Measurements from ENCODE around the gene RYR2. TPM values are rescaled to one million over a fixed set of nuclear protein-coding genes. Genes with fewer than 3 reads are reported as not detected.

RYR2 gene
- total and polyA plus RNA-seq, 2 donors (not counting 1 experiment from before 2014, with no cell fraction given), result not detected

- ChIA-PET CTCF (no interaction called here), POLR2A (no interaction called here)
- no peak for TF ChIP-seq EZH2 (IDR thresholded peaks at IDR 0.05; ENCODE audit: borderline replicate concordance, insufficient read depth, low read depth, low read length, poor library complexity, severe bottlenecking)
- no peak for TF ChIP-seq CTCF (IDR thresholded peaks at IDR 0.05)
- intact Hi-C loops (cut with micrococcal nuclease), result no loop called here
- no peaks in the 10 kb centered on the region for H3K9me3 Mint-ChIP-seq (ENCODE audit: insufficient read depth)
- Histone ChIP-seq H3K9ac (ENCODE audit: low read length) (no peak overlapping the region), H3K4me1 (ENCODE audit: control insufficient read depth in 2 of 2, insufficient read depth in 2 of 2, low read length in 2 of 2) (no peaks in the 10 kb centered on the region), H2AFZ (ENCODE audit: insufficient read depth, low read depth, low read length, poor library complexity, severe bottlenecking) (no peak overlapping the region), H3K4me3 (ENCODE audit: control extremely low read depth in 1 of 5, extremely low read depth in 1 of 5, insufficient read depth in 1 of 5, low read depth in 2 of 5, low read length in 4 of 5) (no peak overlapping the region), H3K4me2 (replicated peaks; ENCODE audit: low read depth, low read length, poor library complexity, severe bottlenecking) (no peak overlapping the region), H3K79me2 (ENCODE audit: control insufficient read depth, insufficient read depth, low read length) (no peaks in the 10 kb centered on the region), H3K27ac (ENCODE audit: low read length in 2 of 2) (no peak overlapping the region), H3K27me3 (replicated peaks in 1 of 4; ENCODE audit: control extremely low read depth in 1 of 4, control insufficient read depth in 3 of 4, insufficient read depth in 4 of 4, low read length in 3 of 4) (no peaks in the 10 kb centered on the region), H3K9me3 (ENCODE audit: control extremely low read depth in 1 of 3, control insufficient read depth in 2 of 3, insufficient read depth in 1 of 3, low read length in 2 of 3) (no peaks in the 10 kb centered on the region), H4K20me1 (ENCODE audit: control insufficient read depth, insufficient read depth, low read length, poor library complexity, severe bottlenecking) (no peaks in the 10 kb centered on the region), H3K36me3 (replicated peaks in 1 of 2; ENCODE audit: control extremely low read depth in 1 of 2, control insufficient read depth in 1 of 2, extremely low read depth in 1 of 2, insufficient read depth in 2 of 2, low read length in 1 of 2) (no peaks in the 10 kb centered on the region)
- no peaks in the 10 kb centered on the region for H3K4me1 Mint-ChIP-seq
- DNase-seq (no peak), ATAC-seq (ENCODE audit: low read depth) (no peak)
- no peak overlapping the region for H3K27ac Mint-ChIP-seq
- H3K27me3 Mint-ChIP-seq, result no peaks in the 10 kb centered on the region
- H3K4me3 Mint-ChIP-seq, result no peak overlapping the region
- WGBS (ENCODE audit: insufficient coverage), result 78% methylated on average over 3 of the region's 3 CpGs
Observed at GRCh38 chr1:237457573-237457972, 415.6 kb downstream of the RYR2 start.

GRCh38 chr1:237467320-237467719 lies 425.3 kb downstream of the RYR2 start:
- H3K9me3 ChIP-seq (ENCODE audit: control extremely low read depth in 1 of 3, control insufficient read depth in 2 of 3, insufficient read depth in 1 of 3, low read length in 2 of 3), result no peaks in the 10 kb centered on the region
- Mint-ChIP-seq H3K9me3 (ENCODE audit: insufficient read depth) (no peaks in the 10 kb centered on the region), H3K4me1 (no peaks in the 10 kb centered on the region), H3K4me3 (no peak overlapping the region), H3K27me3 (no peaks in the 10 kb centered on the region), H3K27ac (no peak overlapping the region)
- H3K27ac ChIP-seq (ENCODE audit: low read length in 2 of 2), result no peak overlapping the region
- H3K4me3 ChIP-seq (ENCODE audit: control extremely low read depth in 1 of 5, extremely low read depth in 1 of 5, insufficient read depth in 1 of 5, low read depth in 2 of 5, low read length in 4 of 5), result no peak overlapping the region
- ChIA-PET CTCF (no interaction called here), POLR2A (no interaction called here)
- no peak for DNase-seq
- H2AFZ ChIP-seq (ENCODE audit: insufficient read depth, low read depth, low read length, poor library complexity, severe bottlenecking), result no peak overlapping the region
- H3K4me1 ChIP-seq (ENCODE audit: control insufficient read depth in 2 of 2, insufficient read depth in 2 of 2, low read length in 2 of 2), result no peaks in the 10 kb centered on the region
- no peak overlapping the region for H3K9ac ChIP-seq (ENCODE audit: low read length)
- H3K4me2 ChIP-seq (replicated peaks; ENCODE audit: low read depth, low read length, poor library complexity, severe bottlenecking), result no peak overlapping the region
- H3K27me3 ChIP-seq (replicated peaks in 1 of 4; ENCODE audit: control extremely low read depth in 1 of 4, control insufficient read depth in 3 of 4, insufficient read depth in 4 of 4, low read length in 3 of 4), result no peaks in the 10 kb centered on the region
- no peak for ATAC-seq (ENCODE audit: low read depth)
- no CpG with 5 or more reads among the region's 3 CpGs for WGBS (ENCODE audit: insufficient coverage)
- no peaks in the 10 kb centered on the region for H3K36me3 ChIP-seq (replicated peaks in 1 of 2; ENCODE audit: control extremely low read depth in 1 of 2, control insufficient read depth in 1 of 2, extremely low read depth in 1 of 2, insufficient read depth in 2 of 2, low read length in 1 of 2)
- no peaks in the 10 kb centered on the region for H3K79me2 ChIP-seq (ENCODE audit: control insufficient read depth, insufficient read depth, low read length)
- TF ChIP-seq CTCF (IDR thresholded peaks at IDR 0.05) (no peak), EZH2 (IDR thresholded peaks at IDR 0.05; ENCODE audit: borderline replicate concordance, insufficient read depth, low read depth, low read length, poor library complexity, severe bottlenecking) (no peak)
- intact Hi-C loops (cut with micrococcal nuclease), result no loop called here
- H4K20me1 ChIP-seq (ENCODE audit: control insufficient read depth, insufficient read depth, low read length, poor library complexity, severe bottlenecking), result no peaks in the 10 kb centered on the region
